Type B pancreatic cell (in vitro differentiated cells): ENCODE data around the gene PAQR3. TPM values are rescaled to one million over a fixed set of nuclear protein-coding genes. Genes with fewer than 3 reads are reported as not detected.
"Not testable (repeated sequence)": the region's sequence is repeated elsewhere in the genome, so short reads cannot be mapped to it uniquely, and the experiment has no call there.

ENCODE experiments used
- DNase-seq: peaks from one replicate; pipeline ENCODE4 v3.0.0; 2021; ENCODE audit warnings: mixed read lengths; ENCODE audit not compliant: unreplicated experiment; ENCODE audit errors: extremely low spot score
- H3K27ac Mint-ChIP-seq: 2 replicates; pipeline ENCODE4 v1.8.0; 2021; ENCODE audit warnings: mild to moderate bottlenecking, mixed read lengths
- H3K27me3 Mint-ChIP-seq: 2 replicates; pipeline ENCODE4 v1.8.0; 2021; ENCODE audit warnings: mixed read lengths
- H3K36me3 Mint-ChIP-seq: 2 replicates; pipeline ENCODE4 v1.8.0; 2021; ENCODE audit warnings: mixed read lengths
- H3K4me1 Mint-ChIP-seq: one replicate; pipeline ENCODE4 v1.8.0; 2021; ENCODE audit warnings: mixed read lengths; ENCODE audit not compliant: unreplicated experiment
- H3K4me3 Mint-ChIP-seq: 2 replicates; pipeline ENCODE4 v1.8.0; 2021; ENCODE audit warnings: mild to moderate bottlenecking, mixed read lengths
- H3K9me3 Mint-ChIP-seq: 2 replicates; pipeline ENCODE4 v1.8.0; 2021; ENCODE audit warnings: mixed read lengths
- total RNA-seq: library from RNA; stranded (reverse); gene quantifications from 2 replicates; pipeline ENCODE4 v1.2.1, GENCODE V29; 2021; ENCODE audit warnings: low replicate concordance
- TF ChIP-seq, protein P1 (sequence below): fragments of 200-600 bp; sonication (generic); conservative IDR thresholded peaks from 2 replicates; pipeline ENCODE4 v1.5.0; 2021; ENCODE audit warnings: antibody characterized with exemption, mild to moderate bottlenecking

Gene PAQR3
- total RNA-seq, 1 donor from 2014 or later, result 24.6 TPM

DNA sequence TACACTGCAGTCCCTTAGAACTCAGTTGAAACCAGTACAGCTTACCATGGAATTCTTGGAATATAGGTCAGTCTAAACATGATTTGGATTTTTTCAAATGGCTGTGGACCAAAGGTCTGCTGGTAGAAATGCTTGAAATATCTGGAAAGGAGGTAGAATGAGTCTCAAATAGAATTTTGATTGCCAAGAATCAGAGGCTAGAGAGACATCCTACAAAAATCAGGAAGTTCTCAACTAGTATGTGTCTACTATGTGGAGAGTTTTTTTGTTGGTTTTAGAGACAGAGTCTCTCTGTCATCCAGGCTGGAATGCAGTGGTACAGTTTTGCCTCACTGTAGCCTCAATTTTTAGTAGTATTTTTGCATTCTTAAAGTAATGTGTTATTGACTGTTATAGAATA lies 53.6 kb downstream of the PAQR3 start:
- Mint-ChIP-seq H3K4me3 (no peak overlapping the region), H3K27ac (no peak overlapping the region), H3K36me3 (peaks cover 13% of the 10 kb centered on the region), H3K27me3 (no peaks in the 10 kb centered on the region), H3K9me3 (no peaks in the 10 kb centered on the region), H3K4me1 (no peaks in the 10 kb centered on the region)
- TF ChIP-seq, protein P1, sequence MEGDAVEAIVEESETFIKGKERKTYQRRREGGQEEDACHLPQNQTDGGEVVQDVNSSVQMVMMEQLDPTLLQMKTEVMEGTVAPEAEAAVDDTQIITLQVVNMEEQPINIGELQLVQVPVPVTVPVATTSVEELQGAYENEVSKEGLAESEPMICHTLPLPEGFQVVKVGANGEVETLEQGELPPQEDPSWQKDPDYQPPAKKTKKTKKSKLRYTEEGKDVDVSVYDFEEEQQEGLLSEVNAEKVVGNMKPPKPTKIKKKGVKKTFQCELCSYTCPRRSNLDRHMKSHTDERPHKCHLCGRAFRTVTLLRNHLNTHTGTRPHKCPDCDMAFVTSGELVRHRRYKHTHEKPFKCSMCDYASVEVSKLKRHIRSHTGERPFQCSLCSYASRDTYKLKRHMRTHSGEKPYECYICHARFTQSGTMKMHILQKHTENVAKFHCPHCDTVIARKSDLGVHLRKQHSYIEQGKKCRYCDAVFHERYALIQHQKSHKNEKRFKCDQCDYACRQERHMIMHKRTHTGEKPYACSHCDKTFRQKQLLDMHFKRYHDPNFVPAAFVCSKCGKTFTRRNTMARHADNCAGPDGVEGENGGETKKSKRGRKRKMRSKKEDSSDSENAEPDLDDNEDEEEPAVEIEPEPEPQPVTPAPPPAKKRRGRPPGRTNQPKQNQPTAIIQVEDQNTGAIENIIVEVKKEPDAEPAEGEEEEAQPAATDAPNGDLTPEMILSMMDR, result no peak
- DNase-seq, result no peak

DNA sequence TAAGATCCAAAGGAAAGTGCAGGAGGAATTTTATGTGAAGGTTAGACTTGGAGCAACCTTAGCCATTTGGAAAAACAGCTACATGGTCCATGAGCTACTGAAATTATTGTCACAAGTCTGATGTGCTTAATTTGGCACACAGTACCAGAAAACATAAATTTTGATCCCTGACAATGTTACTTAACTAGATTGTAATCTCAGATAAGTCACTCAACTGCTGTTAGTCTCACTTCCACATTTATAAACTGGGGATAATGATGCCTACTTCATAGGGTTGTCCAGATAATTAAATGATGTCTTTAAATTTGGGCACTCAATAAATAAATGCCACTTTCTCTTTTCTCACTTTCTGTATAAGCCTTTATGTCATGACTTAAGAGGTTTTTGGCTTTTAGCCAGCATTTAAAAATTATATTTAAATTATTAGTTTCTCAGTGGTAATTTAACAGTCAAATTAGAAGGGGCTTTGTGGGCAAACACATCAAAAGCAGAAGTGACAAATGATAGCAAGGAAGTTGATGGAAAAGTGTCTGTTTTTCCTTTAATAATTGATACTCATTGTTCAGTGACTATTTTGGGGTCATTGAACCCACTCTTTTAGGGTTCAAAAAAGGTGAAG lies 58.3 kb downstream of the PAQR3 start:
- no peaks in the 10 kb centered on the region for H3K9me3 Mint-ChIP-seq
- H3K27ac Mint-ChIP-seq, result no peak overlapping the region
- TF ChIP-seq, protein P1, result no peak
- no peak overlapping the region for H3K4me3 Mint-ChIP-seq
- peaks cover 12% of the 10 kb centered on the region for H3K36me3 Mint-ChIP-seq
- DNase-seq, result no peak
- no peaks in the 10 kb centered on the region for H3K4me1 Mint-ChIP-seq
- no peaks in the 10 kb centered on the region for H3K27me3 Mint-ChIP-seq

DNA sequence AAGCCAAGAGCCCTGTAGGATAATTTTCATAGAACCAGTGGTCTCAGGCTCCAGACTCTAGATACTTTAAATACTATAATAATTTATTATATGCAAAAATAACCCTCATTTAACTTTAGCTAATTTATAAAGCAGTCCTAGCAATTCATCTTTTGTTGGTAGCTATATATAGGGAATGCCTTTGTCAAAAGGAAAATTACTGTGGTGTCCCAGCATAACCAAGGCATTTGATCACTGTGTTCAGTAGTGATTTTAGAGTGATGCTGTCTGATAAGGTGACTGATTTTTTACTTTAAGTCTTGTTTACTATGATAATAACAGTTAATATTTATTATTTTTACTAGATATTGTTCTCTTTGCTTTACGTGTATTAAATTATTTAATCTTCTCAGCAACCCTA lies 61.2 kb downstream of the PAQR3 start:
- TF ChIP-seq, protein P1, result no peak
- DNase-seq, result no peak
- H3K27ac Mint-ChIP-seq, result no peak overlapping the region
- H3K27me3 Mint-ChIP-seq, result no peaks in the 10 kb centered on the region
- H3K36me3 Mint-ChIP-seq, result peaks cover 12% of the 10 kb centered on the region
- H3K9me3 Mint-ChIP-seq, result no peaks in the 10 kb centered on the region
- H3K4me3 Mint-ChIP-seq, result no peak overlapping the region
- H3K4me1 Mint-ChIP-seq, result no peaks in the 10 kb centered on the region

DNA sequence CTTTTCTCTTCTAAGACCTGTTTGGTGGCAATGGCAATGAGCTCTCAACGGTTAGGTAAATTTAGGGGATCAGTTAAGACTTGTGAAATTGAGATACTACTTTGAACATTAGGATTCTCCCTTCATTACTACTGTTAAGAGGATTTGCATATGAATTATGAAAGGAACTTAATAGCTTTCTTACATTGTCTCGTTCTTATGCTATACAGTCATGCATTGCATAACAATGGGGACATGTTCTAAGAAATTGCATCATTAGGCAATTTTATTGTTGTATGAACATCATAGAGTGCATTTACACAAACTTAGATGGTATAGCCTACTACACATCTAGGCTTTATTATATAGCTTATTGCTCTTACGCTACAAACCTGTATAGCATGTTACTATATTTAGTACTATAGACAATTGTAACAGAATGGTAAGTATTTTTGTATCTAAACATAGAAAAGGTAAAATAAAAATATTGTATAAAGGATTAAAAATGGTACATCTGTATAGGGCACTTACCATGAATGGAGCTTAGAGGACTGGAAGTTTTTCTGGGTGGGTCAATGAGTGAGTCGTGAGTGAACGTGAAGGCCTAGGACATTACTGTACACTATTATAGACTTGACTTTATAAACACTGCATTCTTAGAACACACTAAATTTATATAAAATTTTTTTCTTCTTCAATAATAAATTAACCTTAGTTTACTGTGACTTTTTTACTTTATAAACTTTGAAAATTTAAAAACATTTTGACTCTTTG lies 62.5 kb downstream of the PAQR3 start:
- Mint-ChIP-seq H3K27ac (no peak overlapping the region), H3K36me3 (peaks cover 23% of the 10 kb centered on the region), H3K4me3 (no peak overlapping the region), H3K27me3 (no peaks in the 10 kb centered on the region), H3K9me3 (no peaks in the 10 kb centered on the region), H3K4me1 (no peaks in the 10 kb centered on the region)
- TF ChIP-seq, protein P1, result no peak
- no peak for DNase-seq

DNA sequence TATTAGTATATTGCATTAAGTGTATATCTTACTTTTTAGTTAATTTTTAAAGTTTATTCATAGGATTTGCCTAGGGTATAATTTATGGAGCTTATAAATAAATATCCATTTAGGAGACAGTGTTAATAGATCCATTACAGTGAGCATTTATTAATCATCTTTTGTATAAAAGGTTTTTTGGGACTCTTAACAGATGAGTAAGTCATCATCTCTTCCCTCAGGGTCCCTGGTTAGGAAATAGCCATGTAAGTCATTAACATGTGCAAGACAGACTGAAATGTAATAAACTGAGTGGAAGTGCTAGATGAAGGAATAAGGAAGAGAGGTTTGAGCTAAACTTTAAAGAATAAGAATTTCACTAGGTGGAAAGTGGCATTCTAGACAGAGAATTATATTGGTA lies 69.2 kb downstream of the PAQR3 start:
- Mint-ChIP-seq H3K9me3 (no peaks in the 10 kb centered on the region), H3K36me3 (peaks cover 34% of the 10 kb centered on the region), H3K27ac (no peak overlapping the region), H3K4me3 (no peak overlapping the region), H3K4me1 (no peaks in the 10 kb centered on the region), H3K27me3 (no peaks in the 10 kb centered on the region)
- TF ChIP-seq, protein P1, result no peak
- no peak for DNase-seq

DNA sequence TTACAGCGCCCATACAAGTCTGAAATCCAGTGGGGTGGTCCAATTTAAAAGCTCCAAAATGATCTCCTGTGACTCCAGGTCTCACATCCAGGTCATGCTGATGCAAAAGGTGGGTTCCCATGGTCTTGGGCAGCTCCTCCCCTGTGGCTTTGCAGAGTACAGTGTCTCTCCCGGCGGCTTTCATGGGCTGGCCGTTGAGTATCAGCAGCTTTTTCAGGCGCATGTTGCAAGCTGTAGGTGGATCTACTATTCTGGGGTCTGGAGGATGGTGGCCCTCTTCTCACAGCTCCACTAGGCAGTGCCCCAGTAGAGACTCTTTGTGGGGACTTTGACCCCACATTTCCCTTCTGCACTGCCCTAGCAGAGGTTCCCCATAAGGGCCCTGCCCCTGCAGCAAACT lies 70.5 kb downstream of the PAQR3 start:
- DNase-seq, H3K4me1 Mint-ChIP-seq, H3K9me3 Mint-ChIP-seq, H3K27me3 Mint-ChIP-seq, H3K4me3 Mint-ChIP-seq, H3K27ac Mint-ChIP-seq: not testable (repeated sequence)
- H3K36me3 Mint-ChIP-seq, result peaks cover 33% of the 10 kb centered on the region
